Measurements from ENCODE around the gene PCOLCE2.
"Not testable (repeated sequence)": the region's sequence is repeated elsewhere in the genome, so short reads cannot be mapped to it uniquely, and the experiment has no call there.

PCOLCE2 gene

GRCh38 chr3:142898346-142899213 is 9.7 kb upstream of the PCOLCE2 start:
- no peak for DNase-seq (ENCODE audit: low spot score)

DNA sequence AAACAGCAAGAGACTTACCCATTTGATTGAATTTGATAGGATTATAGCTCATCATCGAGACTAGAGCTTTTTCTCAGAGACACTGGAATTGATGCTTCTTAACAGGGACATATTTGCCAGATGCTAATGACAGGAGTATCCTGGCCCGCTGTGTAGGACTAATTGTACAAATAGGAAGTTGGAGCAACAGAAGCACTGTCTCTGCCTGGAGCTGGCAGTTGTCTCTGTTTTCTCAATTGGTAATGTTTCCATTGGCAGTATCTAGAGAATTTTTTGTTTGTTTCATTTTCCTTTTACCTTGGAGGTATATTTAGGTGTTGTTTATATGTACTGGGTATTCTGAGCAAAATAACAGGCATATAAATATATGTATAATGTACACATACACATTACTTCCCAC is 8.9 kb upstream of the PCOLCE2 start:
- no peak for DNase-seq (ENCODE audit: low spot score)

GRCh38 chr3:142896996-142897395 is 8.1 kb upstream of the PCOLCE2 start:
- no peak for DNase-seq (ENCODE audit: low spot score)

DNA sequence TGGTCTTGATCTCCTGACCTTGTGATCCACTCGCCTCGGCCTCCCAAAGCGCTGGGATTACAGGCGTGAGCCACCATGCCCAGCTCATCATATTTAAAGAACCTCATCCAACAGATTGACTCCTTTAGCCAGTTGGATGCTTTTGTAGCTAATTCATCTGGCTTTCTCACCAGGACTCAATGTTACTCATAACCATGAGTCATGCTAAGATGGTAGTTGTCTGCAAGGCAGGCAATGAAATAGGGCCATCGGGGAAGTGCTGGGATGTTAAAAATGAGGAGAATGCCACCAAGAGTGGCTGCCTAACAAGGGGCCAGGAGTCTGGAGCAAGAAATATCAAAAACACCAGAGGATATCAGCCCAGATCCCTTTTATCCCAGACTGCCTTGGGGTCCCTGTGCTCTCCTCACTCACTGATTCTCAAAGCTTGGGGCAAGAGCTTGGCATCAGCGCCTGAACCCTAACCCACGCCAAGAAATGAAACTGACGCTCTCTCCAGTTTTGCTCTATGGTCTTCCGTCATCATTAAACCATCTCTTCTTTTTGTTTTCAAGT is 7.4 kb upstream of the PCOLCE2 start:
- no peak for DNase-seq (ENCODE audit: low spot score)

DNA sequence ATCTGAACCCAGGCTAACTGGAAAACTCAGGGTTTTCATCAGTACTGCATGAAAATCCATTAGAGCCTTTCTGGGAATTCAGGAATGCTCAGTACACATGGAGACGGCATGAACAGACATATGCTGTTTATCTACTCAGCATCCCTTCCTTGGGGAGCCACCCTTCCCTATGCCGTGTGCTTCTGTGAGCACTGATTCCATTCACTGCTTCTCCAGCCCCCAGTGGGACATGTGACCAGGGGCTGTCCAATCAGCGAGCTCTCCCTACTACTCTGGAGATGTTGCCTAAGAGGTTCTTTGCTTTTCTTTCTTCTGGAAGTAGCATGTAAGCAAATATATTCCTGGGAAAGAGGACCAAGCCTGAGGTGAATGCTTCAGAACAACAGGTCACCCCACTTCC is 5.6 kb upstream of the PCOLCE2 start:
- DNase-seq (ENCODE audit: low spot score) = no peak

DNA sequence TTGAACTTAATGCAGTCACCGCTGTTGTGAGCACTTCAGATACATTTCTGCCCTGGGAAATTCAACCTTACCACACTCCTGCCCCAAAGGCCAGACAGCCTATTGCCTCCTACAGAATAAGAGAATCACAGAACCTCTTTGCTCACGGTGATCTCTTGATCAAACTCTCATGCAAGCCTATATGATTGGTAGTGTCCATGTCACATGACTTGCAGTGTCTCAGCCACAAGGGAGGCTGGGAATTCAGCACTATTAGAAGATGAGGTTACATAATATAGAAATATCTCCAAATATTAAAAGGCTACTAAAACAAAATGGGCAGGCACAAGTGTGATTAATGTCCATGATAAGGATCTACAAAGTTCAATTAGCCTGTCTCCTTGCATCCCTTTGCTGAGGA is 3.8 kb upstream of the PCOLCE2 start:
- no peak for DNase-seq (ENCODE audit: low spot score)

- DNase-seq (ENCODE audit: low spot score) = no peak
Measured at GRCh38 chr3:142890592-142890991, 1.7 kb upstream of the PCOLCE2 start.

GRCh38 chr3:142889212-142890014 is 530 bp upstream of the PCOLCE2 start:
- no peak for DNase-seq (ENCODE audit: low spot score)

DNA sequence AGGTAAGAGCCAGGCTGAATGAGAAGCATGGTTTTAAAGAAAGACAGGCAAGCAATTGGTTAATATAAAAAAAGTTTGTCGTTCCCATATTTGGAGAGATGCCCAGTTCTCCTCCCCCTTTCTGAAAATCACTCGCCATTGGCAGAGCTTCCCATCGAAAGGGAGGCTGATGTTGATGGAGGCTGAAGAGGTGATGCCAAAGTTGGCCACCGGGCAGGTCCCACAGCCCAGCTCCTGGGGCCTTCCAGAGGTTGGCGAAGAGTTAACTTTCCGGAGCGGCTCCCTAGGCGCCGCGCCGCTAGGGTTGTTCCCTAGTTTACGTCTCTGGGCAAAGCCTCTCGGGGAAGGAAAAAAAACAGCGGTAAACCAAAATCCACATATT is 793 bp downstream of the PCOLCE2 start:
- DNase-seq (ENCODE audit: low spot score) = peak; percentile 75

DNA sequence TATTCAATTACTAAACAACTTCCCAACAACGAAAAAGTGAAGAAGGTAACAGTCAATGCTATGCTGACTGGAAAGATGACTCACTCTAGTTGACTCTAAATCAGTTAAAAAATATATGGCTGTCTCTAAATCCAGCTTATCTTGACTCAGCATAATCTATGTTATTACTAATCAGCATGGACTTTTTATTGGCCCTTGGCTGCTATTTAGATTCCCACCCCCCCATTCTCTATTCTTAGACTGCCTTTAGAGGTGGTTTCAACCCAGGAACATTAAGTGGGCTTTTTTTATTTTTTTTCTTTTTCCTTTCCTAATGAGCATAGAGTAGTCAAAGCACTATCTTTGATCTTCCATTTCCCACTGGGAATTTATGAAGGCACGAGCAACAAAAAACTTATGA is 1.9 kb downstream of the PCOLCE2 start:
- DNase-seq (ENCODE audit: low spot score) = no peak

GRCh38 chr3:142886021-142886420 is 2.9 kb downstream of the PCOLCE2 start:
- no peak for DNase-seq (ENCODE audit: low spot score)

DNA sequence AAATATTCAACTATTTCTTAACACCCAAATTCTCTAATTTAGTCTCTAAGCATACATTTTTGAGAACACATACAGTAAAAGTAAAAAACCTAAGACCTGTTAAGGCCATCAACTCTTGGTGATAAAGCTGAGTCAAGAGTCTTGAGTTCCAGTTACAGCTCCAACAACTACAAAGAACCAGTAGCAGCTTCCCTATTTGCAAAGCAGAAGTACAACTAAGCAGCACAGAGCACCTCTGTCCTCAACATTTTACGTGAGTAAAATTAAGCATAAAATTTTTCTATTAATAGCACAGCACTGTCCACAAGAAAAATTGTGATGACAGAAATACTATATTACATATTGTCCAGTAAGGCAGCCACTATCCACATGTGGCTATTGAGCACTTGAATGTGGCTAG is 4.4 kb downstream of the PCOLCE2 start:
- no peak for DNase-seq (ENCODE audit: low spot score)

DNA sequence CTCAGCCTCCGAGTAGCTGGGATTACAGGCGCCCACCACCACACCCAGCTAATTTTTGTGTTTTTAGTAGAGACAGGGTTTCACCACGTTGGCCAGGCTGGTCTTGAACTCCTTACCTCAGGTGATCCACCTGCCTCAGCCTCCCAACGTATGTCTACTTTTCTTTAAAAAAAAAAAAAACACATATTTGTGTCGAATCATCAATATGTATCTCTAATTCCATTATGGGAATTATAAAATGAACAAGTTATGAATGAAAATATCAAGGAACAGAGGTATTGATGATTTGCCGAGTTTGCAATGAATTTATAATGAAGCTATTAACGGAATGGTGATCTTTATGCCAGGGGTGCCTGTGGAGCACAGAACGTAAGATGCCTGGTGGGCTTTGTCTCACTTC is 5.3 kb downstream of the PCOLCE2 start:
- DNase-seq (ENCODE audit: low spot score) = not testable (repeated sequence)

- DNase-seq (ENCODE audit: low spot score) = no peak
Measured at GRCh38 chr3:142881445-142882224, 7.2 kb downstream of the PCOLCE2 start.

GRCh38 chr3:142878649-142879300 is 10.1 kb downstream of the PCOLCE2 start:
- no peak for DNase-seq (ENCODE audit: low spot score)

DNA sequence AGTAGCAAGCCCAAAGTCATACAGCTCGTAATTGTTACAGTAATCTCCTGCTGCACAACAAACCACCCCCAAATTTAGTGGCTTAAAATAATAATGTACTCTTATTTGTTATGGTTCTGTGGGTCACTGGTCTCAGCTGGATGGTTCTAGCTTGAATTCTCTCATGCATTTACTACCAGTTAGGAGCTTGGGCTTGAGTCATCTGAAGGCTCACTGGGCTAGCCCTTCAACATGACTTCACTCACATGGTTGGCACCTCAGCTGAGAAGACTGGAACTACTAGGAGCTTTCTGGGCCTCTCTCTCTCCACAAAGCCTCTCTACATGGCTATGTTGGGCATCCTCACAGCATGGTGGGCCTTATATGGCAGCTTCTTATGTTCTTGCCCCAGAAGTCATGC is 12.5 kb downstream of the PCOLCE2 start:
- DNase-seq (ENCODE audit: low spot score) = no peak

GRCh38 chr3:142875583-142876207 is 13.2 kb downstream of the PCOLCE2 start:
- DNase-seq (ENCODE audit: low spot score) = no peak

DNA sequence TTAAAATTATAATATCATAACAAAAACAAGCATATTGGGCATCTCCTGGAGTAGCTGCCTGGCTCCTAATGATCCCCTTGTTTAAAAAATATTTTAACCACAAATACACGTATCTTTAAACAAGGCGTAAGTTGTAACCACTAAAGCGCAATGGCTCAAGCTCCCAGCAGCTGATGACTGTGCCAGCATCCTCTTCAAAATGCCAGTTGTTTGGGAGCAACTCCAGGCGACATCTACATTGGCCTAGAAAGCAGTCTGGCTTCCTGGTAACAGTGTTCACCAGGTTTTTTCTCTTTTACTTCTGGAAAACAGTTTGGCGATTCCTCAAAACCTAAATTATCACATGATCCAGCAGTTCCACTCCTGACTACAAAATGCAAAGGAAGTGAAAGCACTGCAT is 13.8 kb downstream of the PCOLCE2 start:
- no peak for DNase-seq (ENCODE audit: low spot score)

GRCh38 chr3:142868382-142868781 is 20.5 kb downstream of the PCOLCE2 start:
- not testable (repeated sequence) for DNase-seq (ENCODE audit: low spot score)

DNA sequence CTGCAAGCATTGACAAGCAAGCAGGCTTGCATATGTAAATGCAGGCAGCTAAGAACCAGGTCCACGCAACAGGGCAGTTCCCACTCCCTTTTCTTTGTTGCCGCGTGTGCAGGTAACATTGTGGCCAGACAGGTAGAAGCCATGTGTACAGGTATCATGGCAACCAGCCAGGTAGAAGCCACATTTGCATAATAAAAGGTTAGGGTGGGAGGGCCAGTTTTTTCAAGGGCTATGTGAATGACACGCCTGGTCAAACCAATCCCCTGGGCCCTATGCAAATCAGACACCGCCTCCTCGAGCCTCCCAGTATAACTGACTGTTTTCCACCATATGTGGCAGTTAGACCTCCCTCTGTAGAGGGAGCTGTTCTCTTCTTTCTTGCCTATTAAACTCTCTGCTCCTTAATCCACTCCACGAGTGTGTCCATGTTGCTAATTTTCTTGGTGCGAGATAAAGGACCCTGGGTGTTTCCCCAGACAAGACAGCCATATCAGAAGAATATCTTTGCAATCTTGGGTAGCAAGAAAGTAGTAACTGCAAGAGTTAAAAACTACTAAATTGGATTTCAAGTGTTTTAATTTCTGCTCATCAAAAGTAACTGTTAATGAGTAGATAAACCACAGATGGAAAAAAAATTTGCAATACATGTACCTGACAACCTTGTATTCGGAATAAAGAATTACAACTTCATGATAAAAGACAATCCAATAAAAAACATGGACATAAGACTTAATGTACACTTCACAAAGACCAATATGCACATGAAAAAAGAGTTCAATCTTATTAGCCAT is 21.8 kb downstream of the PCOLCE2 start:
- peak; percentile 69 for DNase-seq (ENCODE audit: low spot score)
